Measurements from ENCODE around the gene ZNF593. TPM values are rescaled to one million over a fixed set of nuclear protein-coding genes. Genes with fewer than 3 reads are reported as not detected.

ZNF593 gene
- total and polyA plus RNA-seq, 9 of the 15 experiments (the other 6 are each of a cell fraction or from before 2014, with no cell fraction given), result 9.8 to 334 (median 48.2) TPM

DNA sequence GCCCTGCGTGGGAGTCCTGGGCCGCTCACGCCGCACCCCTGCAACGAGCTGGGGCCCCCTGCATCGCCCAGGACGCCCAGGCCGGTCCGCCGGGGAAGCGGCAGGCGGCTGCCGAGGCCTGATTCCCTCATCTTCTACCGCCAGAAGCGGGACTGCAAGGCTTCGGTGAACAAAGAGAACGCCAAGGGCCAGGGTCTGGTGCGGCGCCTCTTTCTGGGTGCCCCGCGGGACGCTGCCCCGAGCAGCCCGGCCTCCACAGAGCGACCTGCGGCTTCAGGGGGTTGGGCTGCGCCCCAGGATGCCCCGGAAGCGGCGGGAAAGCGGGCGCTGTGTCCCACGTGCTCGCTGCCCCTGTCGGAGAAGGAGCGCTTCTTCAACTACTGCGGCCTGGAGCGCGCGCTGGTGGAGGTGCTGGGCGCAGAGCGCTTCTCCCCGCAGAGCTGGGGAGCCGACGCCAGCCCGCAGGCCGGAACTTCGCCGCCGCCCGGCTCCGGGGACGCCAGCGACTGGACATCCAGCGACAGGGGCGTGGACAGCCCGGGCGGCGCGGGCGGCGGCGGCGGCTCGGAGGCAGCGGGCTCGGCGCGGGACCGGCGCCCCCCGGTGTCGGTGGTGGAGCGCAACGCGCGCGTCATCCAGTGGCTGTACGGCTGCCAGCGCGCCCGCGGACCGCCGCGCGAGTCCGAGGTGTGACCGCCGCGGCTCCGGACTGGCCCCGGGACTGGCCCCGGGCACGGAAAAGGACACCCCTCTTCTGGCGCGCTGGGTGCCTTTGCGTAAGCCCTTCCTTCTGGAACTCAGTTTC, 8.1 kb upstream of the ZNF593 start:
- peak; percentile 86 for ATAC-seq
- Histone ChIP-seq H4K20me1 (replicated peaks; ENCODE audit: control insufficient read depth, insufficient read depth, low read length) (no peaks in the 10 kb centered on the region), H3K27me3 (ENCODE audit: control insufficient read depth in 2 of 2, insufficient read depth in 2 of 2, low read length in 2 of 2) (no peaks in the 10 kb centered on the region), H2AFZ (ENCODE audit: low read depth, low read length) (peak overlapping the region; percentile 99), H3K9me3 (replicated peaks; ENCODE audit: control insufficient read depth, insufficient read depth, low read depth, low read length) (no peaks in the 10 kb centered on the region), H3K4me2 (ENCODE audit: insufficient read depth, low read length) (peak overlapping the region; percentile 87), H3K4me1 (replicated peaks in 1 of 2; ENCODE audit: control insufficient read depth in 2 of 2, insufficient read depth in 2 of 2, low read length in 2 of 2) (peaks cover 29 to 58% of the 10 kb centered on the region in 2 experiments), H3K9ac (ENCODE audit: insufficient read depth in 1 of 2, low read depth in 2 of 2, low read length in 2 of 2) (peak overlapping the region; percentile 78 to 95), H3K79me2 (ENCODE audit: control insufficient read depth, insufficient read depth, low read length) (no peaks in the 10 kb centered on the region; the same call in 2 of the 3 replicates), H3K27ac (ENCODE audit: extremely low read depth, low read depth, low read length) (peak overlapping the region; percentile 80), H3K36me3 (ENCODE audit: control insufficient read depth, insufficient read depth, low read length) (no peaks in the 10 kb centered on the region), H3K9me1 (ENCODE audit: control insufficient read depth, insufficient read depth, low read length) (no peaks in the 10 kb centered on the region), H3K4me3 (peak overlapping the region; percentile 43)
- peak; percentile 89 to 95 (median 92) for DNase-seq (ENCODE audit: extremely low read depth in 1 of 4, low spot score in 3 of 4)
- WGBS (ENCODE audit: insufficient coverage, low coverage, missing lambda C conversion rate), result 3% methylated on average over 70 of the region's 98 CpGs
- ChIA-PET POLR2A (interaction anchor here (0.5 to 1.8 kb wide), 13 partner anchors 12 to 1407 kb away, joined by 3 to 5 read pairs (median 3); partner anchors contain the start of genes CRYBG2 and PDIK1L), CTCF (ENCODE audit: low intra/inter-chr PET ratio) (interaction anchor here (0.6 to 2.6 kb wide), 9 partner anchors 17 to 1230 kb away, joined by 3 to 26 read pairs (median 4); no protein-coding TSS in a partner anchor)
- intact Hi-C loops (cut with micrococcal nuclease), result loop anchor here (1.0 to 2.0 kb wide), 2 partner anchors 56 to 125 kb away; no protein-coding TSS in a partner anchor
- in situ Hi-C loops (cut with MboI), result no loop called here
- BruUV-seq (replicated peaks), result TSS peak; percentile 83
- no peak for FAIRE-seq
- TF ChIP-seq ZNF384 (IDR thresholded peaks at IDR 0.05; ENCODE audit: low read depth, low read length) (no peak), ZBTB5 (IDR thresholded peaks at IDR 0.05) (no peak), TRIM24 (IDR thresholded peaks at IDR 0.05) (no peak), JUN (IDR thresholded peaks at IDR 0.05; ENCODE audit: borderline replicate concordance, low read depth, low read length) (peak; percentile 27; the same call in 1 of the 2 replicates), JUN (CRISPR knock-in tag; IDR thresholded peaks at IDR 0.05; ENCODE audit: borderline replicate concordance) (peak; percentile 72; the same call in 1 of the 2 replicates), CREB1 (IDR thresholded peaks at IDR 0.05) (peak; percentile 53), CREB1 (CRISPR knock-in tag; IDR thresholded peaks at IDR 0.05) (peak; percentile 62), CCNT2 (IDR thresholded peaks at IDR 0.05; ENCODE audit: borderline replicate concordance, extremely low read depth, insufficient read length, low read depth, low read length) (peak; percentile 75), ZNF507 (tag; conservative IDR thresholded peaks at IDR 0.05) (no peak), THRB (CRISPR knock-in tag; conservative IDR thresholded peaks at IDR 0.05) (no peak), PURB (CRISPR knock-in tag; IDR thresholded peaks at IDR 0.05; ENCODE audit: low read depth) (0 out of 2 replicates have a peak, but pooled peaks have one; percentile 19), SAFB (IDR thresholded peaks at IDR 0.05; ENCODE audit: borderline replicate concordance, low read depth, low read length) (peak; percentile 55; the same call in 1 of the 2 replicates)
- TF ChIP-seq, protein P1, sequence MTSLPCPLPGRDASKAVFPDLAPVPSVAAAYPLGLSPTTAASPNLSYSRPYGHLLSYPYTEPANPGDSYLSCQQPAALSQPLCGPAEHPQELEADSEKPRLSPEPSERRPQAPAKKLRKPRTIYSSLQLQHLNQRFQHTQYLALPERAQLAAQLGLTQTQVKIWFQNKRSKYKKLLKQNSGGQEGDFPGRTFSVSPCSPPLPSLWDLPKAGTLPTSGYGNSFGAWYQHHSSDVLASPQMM (CRISPR knock-in tag; IDR thresholded peaks at IDR 0.05), result no peak
